ENCODE results near the gene ZNRF3. TPM values are rescaled to one million over a fixed set of nuclear protein-coding genes. Genes with fewer than 3 reads are reported as not detected.

Gene ZNRF3
- total RNA-seq, 2 donors from 2014 or later, result 7.8 to 8.6 TPM

DNA sequence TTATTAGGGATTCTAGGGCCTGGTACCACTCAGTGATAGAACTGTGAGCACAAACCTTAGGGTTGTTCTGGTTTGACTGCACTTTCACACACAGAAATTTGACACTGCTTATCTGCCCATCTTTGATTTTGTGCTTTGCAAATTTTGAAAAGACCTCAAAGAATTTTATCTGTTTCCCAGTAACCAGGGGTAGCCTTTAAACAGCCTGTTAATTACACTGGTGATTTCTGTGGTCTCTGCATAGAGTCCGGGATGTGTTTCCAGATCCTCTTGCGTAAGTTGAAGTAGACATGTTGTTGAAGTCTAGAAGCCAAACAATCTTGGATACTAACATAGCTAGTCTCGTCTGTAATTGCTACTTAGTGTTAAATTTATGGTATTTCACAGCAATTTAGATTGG is 103.0 kb downstream of the ZNRF3 start:
- Histone ChIP-seq H3K4me3 (no peak overlapping the region), H3K36me3 (replicated peaks in 1 of 2; ENCODE audit: insufficient read depth in 1 of 2, low read depth in 2 of 2) (no peaks in the 10 kb centered on the region), H3K4me1 (no peaks in the 10 kb centered on the region), H3K27ac (no peak overlapping the region), H3K27me3 (no peaks in the 10 kb centered on the region), H3K9me3 (no peaks in the 10 kb centered on the region)
- intact Hi-C loops (cut with DNase I), result no loop called here
- no peak for DNase-seq
- TF ChIP-seq POLR2A (IDR thresholded peaks at IDR 0.05), result no peak
- TF ChIP-seq, protein P1, sequence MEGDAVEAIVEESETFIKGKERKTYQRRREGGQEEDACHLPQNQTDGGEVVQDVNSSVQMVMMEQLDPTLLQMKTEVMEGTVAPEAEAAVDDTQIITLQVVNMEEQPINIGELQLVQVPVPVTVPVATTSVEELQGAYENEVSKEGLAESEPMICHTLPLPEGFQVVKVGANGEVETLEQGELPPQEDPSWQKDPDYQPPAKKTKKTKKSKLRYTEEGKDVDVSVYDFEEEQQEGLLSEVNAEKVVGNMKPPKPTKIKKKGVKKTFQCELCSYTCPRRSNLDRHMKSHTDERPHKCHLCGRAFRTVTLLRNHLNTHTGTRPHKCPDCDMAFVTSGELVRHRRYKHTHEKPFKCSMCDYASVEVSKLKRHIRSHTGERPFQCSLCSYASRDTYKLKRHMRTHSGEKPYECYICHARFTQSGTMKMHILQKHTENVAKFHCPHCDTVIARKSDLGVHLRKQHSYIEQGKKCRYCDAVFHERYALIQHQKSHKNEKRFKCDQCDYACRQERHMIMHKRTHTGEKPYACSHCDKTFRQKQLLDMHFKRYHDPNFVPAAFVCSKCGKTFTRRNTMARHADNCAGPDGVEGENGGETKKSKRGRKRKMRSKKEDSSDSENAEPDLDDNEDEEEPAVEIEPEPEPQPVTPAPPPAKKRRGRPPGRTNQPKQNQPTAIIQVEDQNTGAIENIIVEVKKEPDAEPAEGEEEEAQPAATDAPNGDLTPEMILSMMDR (IDR thresholded peaks at IDR 0.05), result no peak
- 77 to 79% methylated on average over 3 of the region's 3 CpGs for WGBS, 2 donors
- no peak for ATAC-seq

DNA sequence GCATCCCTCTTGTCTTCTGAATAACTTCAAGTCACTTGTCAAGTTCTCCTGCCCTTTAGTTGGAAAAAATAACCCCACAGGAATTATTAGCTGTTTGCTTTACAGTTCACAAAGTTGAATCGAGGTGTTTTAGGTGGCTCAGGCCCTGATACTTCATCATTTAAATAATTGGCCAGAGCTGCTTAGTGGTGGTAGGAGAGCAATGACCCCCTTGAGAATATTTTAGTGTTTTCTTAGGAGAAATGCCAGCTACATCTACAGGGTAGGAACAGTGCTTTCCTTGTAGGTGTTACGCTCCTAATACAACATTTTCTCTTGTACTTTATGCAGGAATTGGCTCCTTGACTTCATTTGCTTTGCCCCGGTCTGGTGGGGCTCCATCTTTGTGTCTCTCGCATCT is 105.1 kb downstream of the ZNRF3 start:
- H3K9me3 ChIP-seq, result no peaks in the 10 kb centered on the region
- no peaks in the 10 kb centered on the region for H3K27me3 ChIP-seq
- H3K36me3 ChIP-seq (replicated peaks in 1 of 2; ENCODE audit: insufficient read depth in 1 of 2, low read depth in 2 of 2), result no peaks in the 10 kb centered on the region
- DNase-seq, result no peak
- intact Hi-C loops (cut with DNase I), result no loop called here
- ATAC-seq, result no peak
- no peaks in the 10 kb centered on the region for H3K4me1 ChIP-seq
- 86 to 95% methylated on average over 4 of the region's 4 CpGs for WGBS, 2 donors
- H3K27ac ChIP-seq, result no peak overlapping the region
- no peak overlapping the region for H3K4me3 ChIP-seq
- no peak for TF ChIP-seq POLR2A (IDR thresholded peaks at IDR 0.05)
- TF ChIP-seq, protein P1 (IDR thresholded peaks at IDR 0.05), result no peak

DNA sequence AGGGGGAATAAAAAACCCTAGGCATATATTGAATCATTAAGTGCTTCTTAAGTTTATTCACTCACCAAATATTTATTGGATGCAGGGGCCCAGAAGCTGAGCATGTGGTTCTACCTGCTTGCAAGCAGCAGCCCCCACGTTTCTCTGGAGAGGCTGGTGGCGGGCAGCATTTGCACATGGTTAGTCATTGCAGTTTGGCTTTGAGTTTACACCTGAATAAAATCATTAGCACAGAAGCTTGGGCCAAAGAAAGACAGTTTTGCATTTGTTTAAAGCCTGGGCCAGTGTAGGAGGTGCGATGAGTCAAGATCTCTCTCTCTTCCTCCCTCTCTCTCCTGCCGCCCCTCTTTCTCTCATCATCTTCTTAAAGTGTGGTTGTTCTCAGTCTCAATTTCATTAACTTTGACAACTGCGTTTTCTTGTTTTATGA is 105.7 kb downstream of the ZNRF3 start:
- Histone ChIP-seq H3K27me3 (no peaks in the 10 kb centered on the region), H3K4me3 (no peak overlapping the region), H3K27ac (no peak overlapping the region), H3K9me3 (no peaks in the 10 kb centered on the region), H3K4me1 (no peaks in the 10 kb centered on the region), H3K36me3 (replicated peaks in 1 of 2; ENCODE audit: insufficient read depth in 1 of 2, low read depth in 2 of 2) (no peaks in the 10 kb centered on the region)
- DNase-seq (no peak), ATAC-seq (no peak)
- WGBS, 2 donors, result 88% methylated on average over 5 of the region's 5 CpGs
- TF ChIP-seq, protein P1 (IDR thresholded peaks at IDR 0.05), result no peak
- TF ChIP-seq POLR2A (IDR thresholded peaks at IDR 0.05), result no peak
- intact Hi-C loops (cut with DNase I), result no loop called here

DNA sequence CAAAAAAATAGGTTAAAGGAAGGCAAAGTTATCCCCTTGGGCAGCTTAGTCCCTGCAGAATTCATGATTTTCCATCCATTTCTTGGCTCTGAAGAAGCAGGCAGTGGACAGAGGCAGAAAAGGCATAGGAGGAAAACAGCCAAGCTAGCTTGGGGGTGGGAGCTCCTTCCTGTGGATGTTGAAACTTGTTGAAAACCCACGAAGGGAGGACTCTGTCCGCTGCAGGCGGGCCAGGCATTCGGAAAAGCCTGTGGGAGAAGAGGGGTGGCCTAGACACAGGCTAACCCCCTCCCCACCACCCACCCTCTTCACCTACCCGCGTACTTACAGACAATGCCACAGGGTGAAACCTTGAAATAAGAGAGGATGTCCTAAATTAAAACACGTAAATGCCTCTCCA is 106.1 kb downstream of the ZNRF3 start:
- Histone ChIP-seq H3K4me1 (no peaks in the 10 kb centered on the region), H3K27ac (no peak overlapping the region), H3K36me3 (replicated peaks in 1 of 2; ENCODE audit: insufficient read depth in 1 of 2, low read depth in 2 of 2) (no peaks in the 10 kb centered on the region), H3K4me3 (no peak overlapping the region), H3K9me3 (no peaks in the 10 kb centered on the region), H3K27me3 (no peaks in the 10 kb centered on the region)
- DNase-seq, result no peak
- no peak for ATAC-seq
- intact Hi-C loops (cut with DNase I), result no loop called here
- WGBS, 2 donors, result 93 to 99% methylated on average over 7 of the region's 7 CpGs
- TF ChIP-seq POLR2A (IDR thresholded peaks at IDR 0.05), result no peak
- TF ChIP-seq, protein P1 (IDR thresholded peaks at IDR 0.05), result no peak

DNA sequence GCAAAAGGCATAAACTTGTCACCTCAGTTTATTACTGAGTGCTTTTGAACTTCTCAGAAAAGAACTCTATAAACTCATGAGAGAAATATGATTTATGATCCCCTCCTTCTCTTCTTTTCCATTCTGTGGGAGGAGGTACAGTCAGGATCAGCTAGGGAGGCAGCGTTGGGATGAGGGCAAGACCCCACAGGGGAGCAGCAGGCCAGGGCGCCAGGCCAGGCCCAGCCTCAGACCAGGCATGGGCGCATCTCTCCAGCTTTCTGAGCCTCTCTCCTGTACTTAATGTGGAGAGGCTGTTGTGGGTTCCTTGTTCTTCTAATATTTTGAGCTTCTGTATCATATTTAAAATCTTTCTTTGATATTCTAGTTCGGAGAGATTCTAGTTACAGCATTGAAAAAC is 106.5 kb downstream of the ZNRF3 start:
- ATAC-seq, result no peak
- Histone ChIP-seq H3K9me3 (no peaks in the 10 kb centered on the region), H3K27me3 (no peaks in the 10 kb centered on the region), H3K36me3 (replicated peaks in 1 of 2; ENCODE audit: insufficient read depth in 1 of 2, low read depth in 2 of 2) (no peaks in the 10 kb centered on the region), H3K27ac (no peak overlapping the region), H3K4me3 (no peak overlapping the region), H3K4me1 (no peaks in the 10 kb centered on the region)
- intact Hi-C loops (cut with DNase I), result no loop called here
- no peak for TF ChIP-seq POLR2A (IDR thresholded peaks at IDR 0.05)
- TF ChIP-seq, protein P1 (IDR thresholded peaks at IDR 0.05), result no peak
- 96 to 99% methylated on average over 4 of the region's 4 CpGs for WGBS, 2 donors
- DNase-seq, result no peak

All from body of pancreas (tissue), 4 donors.